G401 (cell line): Measurements from ENCODE around the gene INS. TPM values are rescaled to one million over a fixed set of nuclear protein-coding genes. Genes with fewer than 3 reads are reported as not detected.
A peak's percentile ranks its signal among the peaks of the same experiment; 100 is the strongest.

Experiments used
- DNase-seq: peaks from one replicate; pipeline ENCODE4 v3.0.0-alpha.2; 2015; ENCODE audit warnings: low spot score
- in situ Hi-C: cut with HindIII; loops from 2 replicates; pipeline ENCODE4 v1.10.0; 2016; ENCODE audit warnings: low sequenced_read_pairs, mixed read lengths
- total RNA-seq: library from RNA; depleted of rRNA; stranded (reverse); fragments of >200 nt; shearing (Covaris generic); gene quantifications from 2 replicates; pipeline ENCODE4 v1.2.3, GENCODE V29; 2014

Gene INS
- total RNA-seq, 1 experiment from 2014 or later = not detected

GRCh38 chr11:2151500-2152257 lies 9.3 kb downstream of the INS start:
- in situ Hi-C loops = loop anchor here (5.0 kb wide), 1 partner anchor 74 kb away; no protein-coding TSS in a partner anchor
- peak; percentile 84 for DNase-seq

- in situ Hi-C loops = loop anchor here (5.0 kb wide), 1 partner anchor 73 kb away; no protein-coding TSS in a partner anchor
- DNase-seq = peak; percentile 15
Observed at GRCh38 chr11:2149864-2150847, 10.9 kb downstream of the INS start.

- no peak for DNase-seq
- in situ Hi-C loops = no loop called here
Observed at GRCh38 chr11:2149460-2149859, 11.5 kb downstream of the INS start.

- in situ Hi-C loops = no loop called here
- no peak for DNase-seq
Observed at GRCh38 chr11:2148595-2148994, 12.4 kb downstream of the INS start.

- no peak for DNase-seq
Observed at GRCh38 chr11:2147391-2147790, 13.6 kb downstream of the INS start.

GRCh38 chr11:2146051-2146450 lies 15.0 kb downstream of the INS start:
- DNase-seq = no peak
- in situ Hi-C loops = no loop called here

More at GRCh38 chr11:2147391-2147790, 13.6 kb downstream of the INS start:
- in situ Hi-C loops = no loop called here

- no peak for DNase-seq
- in situ Hi-C loops = no loop called here
Observed at GRCh38 chr11:2144544-2145248, 16.3 kb downstream of the INS start.

GRCh38 chr11:2143799-2144543 lies 17.0 kb downstream of the INS start:
- no peak for DNase-seq
- in situ Hi-C loops = no loop called here

GRCh38 chr11:2143477-2143798 lies 17.6 kb downstream of the INS start:
- DNase-seq = no peak
- in situ Hi-C loops = no loop called here

- in situ Hi-C loops = no loop called here
- no peak for DNase-seq
Observed at GRCh38 chr11:2142762-2143202, 18.2 kb downstream of the INS start.

- in situ Hi-C loops = no loop called here
- DNase-seq = no peak
Observed at GRCh38 chr11:2142300-2142759, 18.7 kb downstream of the INS start.

- in situ Hi-C loops = no loop called here
- DNase-seq = no peak
Observed at GRCh38 chr11:2140411-2141400, 20.3 kb downstream of the INS start.

GRCh38 chr11:2139621-2140337 lies 21.2 kb downstream of the INS start:
- no peak for DNase-seq

GRCh38 chr11:2139123-2139521 lies 21.9 kb downstream of the INS start, which contains the start of gene IGF2:
Gene IGF2, minus strand, starts transcription at chr11:2139389. Its CDS starts 3,866 bp downstream, at chr11:2135523.
- in situ Hi-C loops = no loop called here
- no peak for DNase-seq

More at GRCh38 chr11:2139621-2140337, 21.2 kb downstream of the INS start:
- in situ Hi-C loops = no loop called here

GRCh38 chr11:2138431-2139122 lies 22.4 kb downstream of the INS start:
- in situ Hi-C loops = no loop called here
- no peak for DNase-seq

GRCh38 chr11:2138068-2138430 lies 23.0 kb downstream of the INS start:
- DNase-seq = no peak
- in situ Hi-C loops = no loop called here
